ENCODE data around the gene TYW1B.
"Not testable (repeated sequence)": the region's sequence is repeated elsewhere in the genome, so short reads cannot be mapped to it uniquely, and the experiment has no call there.

TYW1B gene

DNA sequence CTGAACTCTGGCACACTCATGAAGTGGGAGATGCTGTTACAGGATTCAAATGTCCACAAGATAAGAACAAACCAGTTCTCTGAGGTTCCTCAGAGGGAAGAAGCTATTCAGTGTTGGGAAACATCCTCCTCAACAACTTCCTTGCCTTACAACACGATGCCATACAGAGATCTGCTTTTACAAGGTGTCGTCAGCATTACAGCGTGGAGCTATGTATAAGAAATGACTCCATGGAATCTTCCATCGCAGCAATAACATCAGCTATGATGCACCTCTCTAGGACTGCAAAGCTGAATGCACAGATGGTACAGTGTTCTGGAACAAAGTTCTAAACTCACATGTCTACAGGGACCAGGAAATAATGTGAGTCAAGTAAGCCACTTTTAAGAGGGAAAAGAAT lies 122.3 kb downstream of the TYW1B start:
- FAIRE-seq; DNase-seq (ENCODE audit: low spot score): not testable (repeated sequence)

DNA sequence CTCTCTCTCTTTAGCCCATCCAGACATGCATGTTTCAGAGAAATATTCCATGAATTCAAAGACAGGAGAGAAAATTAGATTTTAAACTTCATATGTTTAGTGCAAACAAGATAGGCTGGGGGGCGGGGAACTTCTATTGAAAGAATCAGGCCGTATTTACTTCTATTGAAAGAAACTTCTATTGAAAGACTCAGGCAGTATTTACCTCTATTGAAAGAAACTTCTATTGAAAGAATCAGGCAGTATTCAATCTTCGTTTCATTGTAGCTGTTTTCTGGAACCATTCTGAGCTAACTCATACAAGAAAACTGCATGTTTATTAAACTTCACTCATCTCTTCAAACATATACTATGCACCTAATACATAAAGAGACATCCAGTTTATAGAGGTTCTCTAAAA lies 123.1 kb downstream of the TYW1B start:
- no peak for DNase-seq (ENCODE audit: low spot score)
- FAIRE-seq = no peak

DNA sequence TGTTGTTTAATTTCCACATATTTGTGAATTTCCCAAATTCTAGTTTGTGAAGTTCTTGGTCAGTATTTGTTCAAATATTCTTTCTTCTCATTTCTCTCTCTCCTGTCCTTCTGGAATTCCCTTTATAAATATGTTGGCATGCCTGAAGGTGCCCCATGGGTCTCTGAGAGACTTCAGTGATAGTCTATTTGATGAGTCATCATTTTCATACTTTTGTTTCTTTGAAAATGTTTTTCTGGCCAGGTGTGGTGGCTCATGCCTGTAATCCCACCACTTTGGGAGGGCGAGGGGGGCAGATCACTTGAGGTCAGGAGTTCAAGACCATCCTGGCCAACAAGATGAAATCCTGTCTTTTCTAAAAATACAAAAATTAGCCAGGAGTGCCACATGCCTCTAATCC lies 127.5 kb downstream of the TYW1B start:
- not testable (repeated sequence) for DNase-seq (ENCODE audit: low spot score); FAIRE-seq

DNA sequence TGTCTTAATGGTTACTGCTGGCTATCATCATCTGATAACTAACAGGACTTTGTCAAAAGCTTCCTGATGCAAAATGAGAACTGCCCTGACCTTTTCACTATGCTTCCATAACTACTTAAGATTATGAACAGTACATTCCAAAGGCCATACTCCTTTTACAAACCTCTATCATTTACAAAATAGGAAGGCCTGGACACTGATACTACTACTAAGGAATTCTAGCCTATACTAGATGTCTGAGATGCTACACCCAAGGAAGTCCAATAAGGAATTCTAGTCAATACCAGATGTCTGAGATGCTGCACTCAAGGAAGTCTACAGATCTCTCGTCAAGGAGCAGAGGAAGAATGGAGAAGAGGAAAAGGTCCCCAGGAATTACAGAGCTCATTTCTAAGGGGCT lies 130.9 kb downstream of the TYW1B start:
- DNase-seq (ENCODE audit: low spot score); FAIRE-seq: not testable (repeated sequence)

DNA sequence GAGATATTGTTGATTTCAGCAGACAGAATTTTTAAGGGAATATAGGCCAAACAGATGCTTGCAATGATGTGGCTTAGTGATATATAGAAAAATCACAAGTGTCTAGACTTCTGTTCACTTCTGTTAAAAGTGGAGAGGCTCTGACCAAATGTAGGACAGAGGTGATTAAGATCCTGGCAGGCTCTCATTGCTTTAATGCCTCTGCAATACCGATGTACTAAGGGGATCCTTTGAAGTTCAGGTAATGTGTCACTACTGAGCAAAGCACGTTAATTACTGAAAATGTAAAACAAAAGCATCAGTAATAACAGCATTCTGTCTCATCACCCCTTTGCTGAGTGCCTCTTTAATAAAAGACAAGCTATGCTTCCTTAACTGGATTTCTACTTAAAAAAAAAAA lies 131.4 kb downstream of the TYW1B start:
- FAIRE-seq; DNase-seq (ENCODE audit: low spot score): not testable (repeated sequence)

DNA sequence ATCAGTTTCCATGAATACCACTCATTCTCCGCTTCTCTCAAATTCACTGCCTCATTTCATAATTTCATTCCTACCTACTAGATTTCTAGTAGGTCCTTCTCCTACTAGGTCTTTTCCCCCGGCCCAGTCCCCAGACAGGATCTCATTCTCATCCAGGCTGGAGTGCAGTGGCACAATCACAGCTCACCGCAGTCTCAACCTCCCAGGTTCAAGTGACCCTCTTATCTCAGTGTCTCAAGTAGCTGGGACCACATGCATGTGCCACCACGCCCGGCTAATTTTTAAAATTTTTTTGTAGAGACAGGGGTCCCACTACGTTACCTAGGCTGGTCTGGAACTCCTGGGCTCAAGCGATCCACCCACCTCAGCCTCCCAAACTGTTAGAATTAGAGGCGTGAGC lies 132.5 kb downstream of the TYW1B start:
- FAIRE-seq = not testable (repeated sequence)

DNA sequence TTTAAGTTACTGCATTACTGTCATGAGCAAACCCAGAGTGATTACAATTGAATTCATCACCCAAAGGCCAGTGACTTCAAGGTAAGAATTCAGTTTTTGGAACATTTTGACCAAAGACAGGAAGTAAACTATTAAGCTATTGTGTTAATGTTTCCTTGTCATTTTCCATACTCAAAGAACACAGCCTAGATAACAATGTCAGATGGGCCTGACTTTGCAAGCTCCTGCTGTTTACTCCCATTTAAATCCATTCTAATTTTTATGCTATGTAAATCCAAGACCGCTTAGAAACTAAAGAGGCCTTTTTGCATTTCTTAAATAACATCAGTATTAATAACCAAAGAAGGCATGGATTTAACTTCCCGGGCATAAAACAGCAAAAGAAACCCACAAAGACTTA lies 136.6 kb downstream of the TYW1B start:
- FAIRE-seq; DNase-seq (ENCODE audit: low spot score): not testable (repeated sequence)

More for the DNA sequence above, 132.5 kb downstream of the TYW1B start:
- not testable (repeated sequence) for DNase-seq (ENCODE audit: low spot score)

DNA sequence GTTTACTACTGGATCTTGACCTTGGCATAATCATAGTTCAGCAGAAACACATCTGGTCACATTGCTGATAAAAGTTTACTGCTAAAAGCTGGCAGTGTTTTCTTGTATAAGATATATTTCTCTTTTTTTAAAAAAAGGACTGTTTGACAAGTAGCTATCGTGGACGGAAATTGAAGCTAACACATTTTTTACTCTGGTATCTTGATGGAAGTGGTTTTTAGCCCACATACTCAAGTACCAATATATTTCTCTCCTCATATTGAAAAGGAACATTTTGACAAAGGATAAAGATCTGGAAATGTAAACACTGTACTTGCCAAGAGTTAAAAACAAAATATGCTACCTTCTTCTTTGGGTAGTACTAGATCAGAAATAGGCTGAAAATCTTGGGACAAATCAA lies 137.8 kb downstream of the TYW1B start:
- DNase-seq (ENCODE audit: low spot score); FAIRE-seq: not testable (repeated sequence)

DNA sequence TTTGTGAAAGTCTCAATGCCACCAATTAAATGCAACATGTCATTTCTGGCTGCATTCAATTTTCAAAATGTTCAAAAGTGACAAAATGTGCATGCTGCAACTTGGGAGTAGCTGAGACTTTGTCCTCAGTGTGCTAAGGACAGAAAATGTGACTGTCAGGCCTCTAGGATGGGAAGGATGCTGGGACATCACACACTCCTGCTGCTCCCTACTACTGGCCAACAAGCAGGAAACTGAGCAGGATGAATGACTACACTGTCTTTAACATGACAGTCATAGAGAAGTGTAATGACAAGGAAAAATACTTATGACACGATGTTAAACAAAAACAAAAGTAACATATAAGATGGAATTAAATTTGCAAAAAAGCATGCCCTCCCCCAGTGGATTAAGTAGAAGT lies 138.7 kb downstream of the TYW1B start:
- not testable (repeated sequence) for DNase-seq (ENCODE audit: low spot score); FAIRE-seq

DNA sequence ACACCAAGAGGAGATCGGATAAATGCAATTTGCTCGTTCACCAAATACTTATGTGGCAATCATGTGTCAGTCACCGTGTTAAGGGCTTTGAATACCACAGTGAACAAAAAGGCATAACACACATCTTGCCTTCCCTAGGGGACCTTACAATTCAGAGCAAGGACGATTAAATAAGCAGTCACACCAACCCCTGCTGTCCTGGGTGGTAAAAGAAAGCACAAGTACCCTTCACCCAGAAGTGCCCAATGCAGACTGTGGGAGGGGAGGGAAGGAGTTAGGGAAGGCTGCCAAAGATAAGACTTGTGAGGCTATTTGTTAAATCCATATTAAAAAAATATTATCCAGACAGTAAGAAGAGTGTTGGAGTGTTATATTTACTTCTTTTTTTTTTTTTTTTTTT lies 146.8 kb downstream of the TYW1B start:
- not testable (repeated sequence) for FAIRE-seq; DNase-seq (ENCODE audit: low spot score)

DNA sequence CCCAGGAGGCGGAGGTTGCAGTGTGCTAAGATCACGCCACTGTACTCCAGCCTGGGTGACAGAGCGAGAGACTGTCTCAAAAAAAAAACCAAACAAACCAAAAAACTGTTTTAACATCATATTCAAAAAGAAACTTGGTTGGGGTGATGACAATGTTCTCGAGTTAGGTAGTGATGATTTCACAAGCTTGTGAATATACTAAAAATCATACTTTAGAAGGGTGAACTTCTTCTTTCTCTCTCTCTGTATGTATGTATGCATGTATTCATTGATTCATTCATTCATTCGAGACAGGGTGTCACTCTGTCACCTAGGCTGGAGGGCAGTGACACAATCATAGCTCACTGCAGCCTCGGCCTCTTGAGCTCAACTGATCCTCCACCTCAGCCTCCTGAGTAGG lies 151.1 kb downstream of the TYW1B start:
- DNase-seq (ENCODE audit: low spot score); FAIRE-seq: not testable (repeated sequence)

DNA sequence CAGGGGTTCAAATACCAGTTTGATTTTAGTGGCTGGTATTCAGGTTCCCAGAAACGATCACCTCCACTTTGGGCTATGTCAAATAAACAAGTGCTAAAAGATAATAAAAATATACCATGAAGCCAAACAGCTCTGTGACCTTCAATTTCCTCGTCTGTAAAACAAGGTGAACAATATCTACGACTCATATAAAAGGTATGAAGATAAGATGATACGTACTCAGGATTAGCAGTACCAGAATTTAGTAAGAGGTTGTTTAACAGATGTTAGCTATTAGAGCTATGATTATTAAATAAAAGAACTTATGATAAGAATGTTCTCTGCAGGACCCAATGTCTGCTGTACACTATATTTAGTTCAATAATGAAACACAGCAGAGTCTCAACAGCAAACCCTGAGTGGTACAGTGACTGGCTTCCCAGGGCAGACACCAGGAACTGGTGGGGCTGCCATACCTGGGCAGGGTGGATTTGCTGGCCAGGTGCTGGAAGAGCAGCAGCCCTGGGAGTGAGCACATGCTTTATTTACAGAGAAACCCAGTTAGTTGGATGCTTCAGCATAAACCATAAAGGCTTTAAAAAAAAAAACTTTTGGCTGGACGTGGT lies 151.8 kb downstream of the TYW1B start:
- DNase-seq (ENCODE audit: low spot score); FAIRE-seq: not testable (repeated sequence)

DNA sequence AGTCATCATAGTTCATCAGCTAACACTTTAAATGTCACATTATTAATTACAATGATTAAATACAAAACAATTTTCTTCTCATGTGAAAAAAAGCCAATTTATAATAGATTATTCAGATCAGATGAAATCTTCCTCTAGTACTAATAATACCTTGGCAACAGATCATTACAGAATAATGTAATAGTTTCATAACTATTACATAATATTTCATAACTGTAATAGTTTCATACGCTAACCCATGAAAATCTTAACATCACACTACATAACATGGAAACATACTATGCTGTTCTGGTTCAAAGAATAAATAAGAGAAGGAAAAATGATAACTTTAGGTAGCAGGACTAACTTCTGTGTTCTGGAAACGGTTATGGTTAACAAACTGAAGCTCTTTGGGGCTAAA lies 152.3 kb downstream of the TYW1B start:
- DNase-seq (ENCODE audit: low spot score) = not testable (repeated sequence)
- FAIRE-seq = peak; percentile 15

DNA sequence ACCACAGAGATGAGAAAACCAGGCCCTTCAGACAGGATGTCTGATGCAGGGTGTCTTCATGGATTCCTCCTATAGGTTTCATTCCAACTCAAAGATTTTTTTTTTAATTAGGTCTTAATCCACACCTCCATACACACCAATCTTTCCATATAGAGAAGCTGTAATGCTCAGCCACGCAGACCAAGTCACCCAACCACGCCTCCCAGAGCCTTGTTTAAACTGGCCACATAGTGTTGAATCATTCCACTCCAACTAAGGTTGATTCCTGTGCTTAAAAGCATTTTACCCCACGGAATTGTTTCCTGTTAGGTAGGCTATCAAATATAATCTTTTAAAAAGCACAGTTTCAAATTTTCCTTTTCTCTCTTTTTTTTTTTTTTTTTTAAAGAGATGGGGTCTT lies 153.6 kb downstream of the TYW1B start:
- FAIRE-seq = peak; percentile 44
- DNase-seq (ENCODE audit: low spot score) = peak; percentile 12

DNA sequence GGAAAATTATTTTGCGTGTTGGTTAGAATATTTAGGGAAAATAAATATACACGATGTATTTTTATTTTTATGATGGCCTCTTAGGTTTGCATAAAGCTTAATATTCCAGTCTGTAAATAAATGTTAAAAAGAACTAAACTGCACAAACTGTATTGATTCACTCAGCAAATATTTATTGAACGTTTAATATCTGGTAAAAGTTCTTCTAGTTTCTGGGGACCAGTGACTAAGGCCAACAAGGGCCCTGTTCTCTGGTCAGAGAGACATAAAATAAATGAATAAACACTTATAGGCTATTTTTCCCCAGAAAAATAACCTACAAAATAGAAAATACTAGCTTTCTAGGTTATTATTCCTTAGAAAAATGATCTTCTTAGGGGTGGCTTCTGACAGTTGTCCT lies 157.2 kb downstream of the TYW1B start:
- not testable (repeated sequence) for FAIRE-seq; DNase-seq (ENCODE audit: low spot score)

DNA sequence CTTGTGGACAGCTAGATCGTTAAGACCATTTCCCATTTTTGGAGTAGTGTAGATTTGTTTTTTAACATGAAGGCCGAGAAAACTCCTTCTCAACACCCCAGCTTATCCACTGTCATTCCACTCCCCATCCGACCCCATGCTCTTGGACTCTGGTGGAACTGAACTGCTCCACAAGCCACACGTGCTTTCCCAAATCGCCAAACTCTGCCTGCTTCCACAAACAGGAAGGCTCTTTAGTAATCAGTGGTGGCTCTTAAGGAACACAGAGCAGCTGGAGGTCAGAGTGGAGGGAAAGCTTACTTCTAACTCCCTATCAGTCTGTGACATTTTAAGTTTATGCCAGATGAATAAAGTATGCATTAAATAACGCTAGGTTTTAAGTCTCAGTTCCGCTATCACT lies 159.6 kb downstream of the TYW1B start:
- not testable (repeated sequence) for DNase-seq (ENCODE audit: low spot score); FAIRE-seq

DNA sequence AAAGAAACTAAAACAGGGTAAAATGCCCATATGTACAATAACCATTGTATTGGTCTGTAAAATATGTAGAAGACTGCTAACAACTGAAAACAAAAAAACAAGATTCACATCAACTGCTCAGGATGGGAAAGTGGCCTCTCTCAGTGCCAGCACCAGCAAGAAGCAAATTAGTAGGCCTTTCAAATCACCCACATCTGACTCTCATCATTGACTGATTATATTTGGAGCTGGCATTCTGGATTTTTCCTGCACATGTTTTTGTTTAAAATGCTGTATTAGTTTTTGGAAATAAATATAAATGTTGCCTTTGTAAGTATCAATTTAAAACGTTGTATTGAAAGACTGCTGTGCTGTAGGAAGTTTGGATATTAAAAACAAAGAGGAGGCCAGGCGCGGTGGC lies 161.0 kb downstream of the TYW1B start:
- FAIRE-seq; DNase-seq (ENCODE audit: low spot score): not testable (repeated sequence)

DNA sequence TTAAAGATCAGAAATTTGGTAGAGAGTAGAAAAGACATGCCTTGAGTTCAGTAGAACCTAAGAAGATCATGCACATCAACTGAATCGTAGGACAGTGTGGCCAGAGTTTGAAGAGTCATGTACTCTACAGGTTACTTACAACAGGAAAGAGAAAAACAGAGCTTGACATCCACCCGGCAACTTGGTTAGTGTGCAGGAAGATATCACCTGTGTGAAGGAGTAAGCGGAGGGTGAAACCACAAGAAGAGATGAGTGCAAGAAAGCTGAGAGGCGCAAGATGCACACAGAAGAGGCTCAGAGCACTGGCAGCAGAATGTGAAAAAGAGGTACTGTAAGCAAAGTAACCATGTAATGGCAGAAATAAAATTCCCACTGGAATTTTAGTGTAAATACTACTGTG lies 179.4 kb downstream of the TYW1B start:
- not testable (repeated sequence) for FAIRE-seq

DNA sequence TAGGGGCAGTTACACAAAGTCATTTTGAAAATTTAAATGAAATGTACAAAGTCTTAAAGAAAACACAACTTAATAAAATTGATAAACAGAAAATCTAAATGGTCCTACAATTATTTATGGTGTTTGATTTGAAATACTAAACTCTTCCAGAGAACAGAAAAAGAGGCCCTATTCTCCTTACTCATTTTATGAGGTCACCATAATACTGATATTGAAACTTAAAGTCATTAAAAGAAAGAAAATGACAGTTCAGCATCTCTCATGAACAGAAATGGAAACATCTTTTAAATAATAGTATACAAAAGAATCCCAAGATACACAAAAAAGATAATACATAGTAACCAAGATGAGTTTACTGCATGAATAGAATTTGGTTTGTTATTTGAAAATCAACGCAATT lies 184.3 kb downstream of the TYW1B start:
- not testable (repeated sequence) for FAIRE-seq; DNase-seq (ENCODE audit: low spot score)

More for the DNA sequence above, 179.4 kb downstream of the TYW1B start:
- not testable (repeated sequence) for DNase-seq (ENCODE audit: low spot score)

DNA sequence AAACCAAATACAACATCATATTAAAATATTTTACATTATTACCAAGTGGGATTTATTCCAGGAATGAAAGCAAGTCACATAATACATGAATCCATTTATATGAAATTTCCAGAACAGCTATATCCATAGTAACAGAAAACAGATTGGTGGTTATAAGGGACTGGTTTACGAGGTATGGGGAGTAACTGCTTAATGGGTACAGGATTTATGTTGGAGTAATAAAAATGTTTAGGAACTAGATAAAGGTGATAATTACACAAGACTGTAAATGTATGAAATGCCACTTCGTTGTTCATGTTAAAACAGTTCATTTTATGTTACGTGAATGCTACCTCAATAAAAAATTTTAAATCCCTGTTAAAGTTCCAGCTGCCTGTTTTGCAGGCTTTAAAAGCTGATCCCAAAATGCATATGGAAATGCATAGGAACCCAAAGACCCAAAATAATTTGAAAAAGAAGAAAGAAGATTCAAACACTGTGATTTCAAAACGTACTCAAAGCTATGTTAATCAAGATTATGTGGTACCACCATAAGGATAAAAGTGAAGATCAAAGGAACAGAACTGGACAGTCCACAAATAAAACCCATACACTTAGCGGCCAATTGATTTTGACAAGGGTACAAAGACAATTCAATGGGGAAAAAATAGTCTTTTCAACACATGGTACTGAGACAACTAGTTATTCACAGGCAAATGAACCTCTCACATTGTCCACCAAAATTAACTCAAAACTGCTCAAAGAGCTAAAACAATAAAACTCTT lies 186.3 kb downstream of the TYW1B start:
- not testable (repeated sequence) for DNase-seq (ENCODE audit: low spot score)
- FAIRE-seq = peak; percentile 23

DNA sequence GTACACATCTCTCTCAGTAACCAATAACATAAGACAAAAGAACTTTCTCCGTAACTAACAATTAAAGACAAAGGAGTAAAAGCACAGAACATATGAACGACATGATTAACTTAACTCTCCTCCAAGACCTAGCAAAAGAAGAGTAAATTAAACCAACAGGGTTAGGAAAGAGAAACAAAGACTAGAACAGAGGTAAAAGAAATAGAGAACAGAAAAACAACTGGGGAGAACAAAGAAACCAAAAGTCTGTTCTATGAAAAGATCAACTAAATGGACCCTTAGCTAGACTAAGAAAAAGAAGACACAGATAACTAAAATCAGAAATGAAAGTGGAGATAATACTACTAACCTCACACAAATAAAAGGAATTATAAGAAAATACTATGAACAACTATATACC lies 187.3 kb downstream of the TYW1B start:
- FAIRE-seq = peak; percentile 55
- DNase-seq (ENCODE audit: low spot score) = not testable (repeated sequence)

DNA sequence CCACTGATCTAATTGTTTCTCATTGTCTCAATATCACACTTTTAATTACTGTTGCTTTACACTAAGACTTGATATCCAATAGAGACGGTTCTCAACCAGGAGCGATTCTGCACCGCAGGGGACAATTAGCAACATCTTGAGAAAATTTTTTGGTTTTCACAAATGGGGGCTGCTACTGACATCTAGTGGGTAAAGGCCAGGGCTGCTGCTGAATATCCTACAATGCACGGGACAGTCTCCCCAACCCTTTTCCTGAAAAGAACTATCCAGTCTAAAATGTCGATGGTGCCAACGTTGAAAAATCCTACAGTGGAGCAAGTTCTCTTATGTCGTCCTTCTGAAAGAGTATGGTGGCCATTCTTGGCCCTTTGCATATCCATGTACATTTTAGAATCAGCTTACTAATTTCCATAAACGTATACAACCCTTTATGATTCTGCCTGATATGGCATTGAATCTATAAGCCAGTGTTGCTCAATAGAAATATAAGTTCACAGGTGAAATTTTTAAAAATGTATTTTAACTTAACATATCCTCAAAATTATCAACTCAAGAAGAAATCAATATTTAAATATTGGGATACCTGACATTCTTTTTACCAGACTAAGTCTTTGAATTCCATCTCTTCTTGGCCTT lies 192.6 kb downstream of the TYW1B start:
- DNase-seq (ENCODE audit: low spot score); FAIRE-seq: not testable (repeated sequence)

All from RCC 7860 (cell line).